NCI-H82 (cell line): Measurements from ENCODE around the gene TNN.

Experiments used
- DNase-seq: peaks from one replicate; lab custom pipeline; 2025; lab: John Stamatoyannopoulos, UW

Gene TNN

GRCh38 chr1:175146529-175147213 is 79.0 kb downstream of the TNN start:
- DNase-seq = peak; percentile 92

DNA sequence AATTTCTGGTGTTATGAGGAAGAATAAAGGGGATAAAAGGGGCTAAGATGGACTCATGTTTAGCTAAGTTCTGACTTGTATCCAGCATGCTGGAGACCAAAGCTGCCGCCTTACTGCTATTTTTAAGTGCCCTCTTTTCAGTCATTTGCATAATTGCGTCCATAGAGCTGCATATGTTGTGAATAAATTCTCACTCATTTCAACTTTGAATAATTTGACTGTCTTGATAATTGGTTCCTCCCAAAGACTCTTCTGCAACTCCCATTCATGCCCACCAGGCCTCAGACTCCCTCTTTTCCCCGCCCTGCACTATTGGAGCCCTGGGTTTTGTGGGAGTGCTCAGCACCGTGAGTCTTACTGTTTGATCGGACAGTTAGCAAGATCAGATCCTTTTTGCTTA is 79.9 kb downstream of the TNN start:
- no peak for DNase-seq

GRCh38 chr1:175148068-175148467 is 80.4 kb downstream of the TNN start:
- DNase-seq = no peak

- DNase-seq = no peak
Measured at GRCh38 chr1:175150596-175151319, 83.1 kb downstream of the TNN start.

DNA sequence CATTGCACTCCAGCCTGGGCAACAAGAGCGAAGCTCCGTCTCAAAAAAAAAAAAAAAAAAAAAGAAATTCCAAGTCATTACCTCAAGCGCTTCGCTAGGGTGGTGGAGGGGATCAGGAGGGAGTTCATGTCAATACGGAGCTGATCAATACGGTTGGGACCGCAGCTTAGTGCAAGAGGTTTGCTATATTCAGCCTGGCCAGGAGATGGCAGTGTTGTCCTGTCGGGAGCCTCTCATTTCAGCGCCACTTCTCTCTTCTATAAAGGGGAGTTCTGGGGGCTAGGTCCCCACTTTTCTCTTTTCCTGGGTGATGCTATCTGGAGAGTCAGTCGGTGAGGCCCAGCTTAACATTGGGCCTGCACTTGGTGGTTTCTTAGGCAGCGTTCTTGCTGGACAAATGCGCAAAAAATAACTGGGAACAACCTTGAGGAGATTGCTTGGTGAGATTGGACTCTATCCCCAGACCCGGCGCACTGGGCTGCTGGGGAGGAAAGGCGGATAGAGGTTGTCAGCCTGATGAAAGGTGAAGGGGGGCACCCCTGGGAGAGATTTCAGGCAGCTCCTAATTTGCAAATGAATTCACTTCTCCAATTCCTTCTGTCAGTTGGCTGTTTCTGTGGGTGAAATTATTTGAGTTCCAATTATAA is 84.5 kb downstream of the TNN start:
- peak; percentile 88 for DNase-seq

DNA sequence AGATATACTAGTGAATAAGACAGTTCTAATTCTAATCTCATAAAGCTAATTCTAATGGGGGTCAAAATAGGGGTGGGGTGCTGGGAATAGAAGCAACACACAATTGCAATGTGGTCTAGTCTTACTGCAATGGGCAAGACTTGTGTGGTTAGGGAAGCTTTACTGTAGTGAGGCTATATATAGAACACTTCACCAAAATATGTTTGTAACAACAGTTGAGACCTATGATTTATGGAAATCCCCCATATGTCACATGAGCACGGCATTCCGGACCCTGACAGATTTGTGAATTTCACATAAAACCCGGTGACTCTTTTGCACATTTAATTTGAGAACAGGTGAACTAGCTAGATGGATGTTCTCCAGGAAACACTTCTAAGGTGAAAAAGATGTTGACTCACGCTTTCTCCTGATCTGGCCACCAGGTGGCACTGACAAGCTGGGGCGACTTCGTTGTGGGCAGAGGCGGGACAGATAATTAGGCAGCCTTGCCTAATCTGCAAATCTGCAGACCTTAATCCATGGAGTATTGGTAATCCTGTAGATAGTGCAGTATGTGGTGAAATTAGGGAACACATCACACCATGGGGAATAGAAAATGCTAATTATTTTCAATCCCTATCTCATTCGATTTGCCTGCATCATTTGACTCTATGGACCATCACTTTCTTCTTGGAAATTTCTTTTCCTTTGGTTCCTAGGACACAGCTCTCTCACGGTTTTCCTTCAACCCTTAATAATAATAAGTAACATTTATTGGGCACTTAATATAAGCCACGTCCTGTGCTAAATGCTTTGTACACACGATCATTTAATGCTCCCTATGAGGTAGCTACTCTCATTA is 87.2 kb downstream of the TNN start:
- peak; percentile 92 for DNase-seq

DNA sequence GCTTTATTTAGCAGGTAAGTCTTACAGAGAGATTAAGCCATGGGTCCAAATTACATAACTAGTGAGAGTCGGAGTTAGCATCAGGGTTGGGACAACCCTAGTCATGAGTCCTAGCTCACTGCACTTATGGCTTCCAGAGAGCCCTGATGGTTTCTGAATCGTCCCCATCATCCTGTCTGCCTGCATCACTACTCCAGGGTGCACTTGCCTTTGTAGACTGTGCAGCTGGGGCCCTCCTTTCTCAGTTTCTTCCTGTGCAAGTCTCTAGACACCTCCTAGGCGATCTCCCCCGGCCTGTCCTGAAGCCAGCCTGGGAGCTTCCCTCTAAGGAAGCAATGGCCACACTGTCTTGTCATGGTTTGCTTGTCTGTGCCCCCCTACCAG is 87.8 kb downstream of the TNN start:
- no peak for DNase-seq

GRCh38 chr1:175155936-175156335 is 88.3 kb downstream of the TNN start:
- DNase-seq = no peak

DNA sequence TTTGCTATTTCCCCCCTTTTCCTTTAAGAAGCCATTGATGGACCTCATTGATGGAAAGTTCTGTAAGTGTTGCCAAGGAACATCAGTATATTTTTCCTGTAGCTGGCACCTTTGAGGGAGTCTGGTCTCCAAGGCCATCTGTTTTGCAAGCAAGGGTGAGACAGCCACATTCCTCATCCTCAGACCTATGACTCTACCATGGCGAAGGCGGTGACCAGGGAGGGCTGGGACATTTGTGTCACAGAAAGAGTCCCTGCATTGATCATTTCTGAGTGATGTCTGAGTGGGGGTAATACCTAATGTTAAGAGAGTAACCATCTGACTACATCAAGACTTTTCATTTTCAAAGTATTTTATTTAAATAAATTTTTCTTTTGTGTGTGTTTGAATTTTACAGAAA is 89.6 kb downstream of the TNN start:
- DNase-seq = no peak

DNA sequence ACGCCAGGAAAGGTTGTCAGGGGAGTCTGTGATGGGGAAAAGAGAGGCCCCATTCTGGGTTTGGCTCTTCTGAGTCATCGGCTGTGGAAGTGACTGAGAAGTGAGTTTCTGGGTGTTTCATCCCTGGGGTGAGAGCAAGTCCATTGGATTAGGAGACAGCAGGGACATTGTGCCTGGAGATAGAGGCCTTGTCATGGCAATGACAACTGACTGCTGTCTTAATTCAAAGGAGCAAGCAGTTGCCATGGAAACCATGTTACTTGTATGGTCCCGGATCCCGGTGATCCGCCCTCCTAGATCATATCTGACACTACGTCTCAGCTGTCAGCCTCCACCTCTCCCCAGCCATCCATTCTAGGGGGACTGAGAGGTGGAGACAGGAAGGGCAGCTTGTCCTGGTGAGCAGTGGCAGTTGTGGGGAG is 90.5 kb downstream of the TNN start:
- DNase-seq = peak; percentile 69

DNA sequence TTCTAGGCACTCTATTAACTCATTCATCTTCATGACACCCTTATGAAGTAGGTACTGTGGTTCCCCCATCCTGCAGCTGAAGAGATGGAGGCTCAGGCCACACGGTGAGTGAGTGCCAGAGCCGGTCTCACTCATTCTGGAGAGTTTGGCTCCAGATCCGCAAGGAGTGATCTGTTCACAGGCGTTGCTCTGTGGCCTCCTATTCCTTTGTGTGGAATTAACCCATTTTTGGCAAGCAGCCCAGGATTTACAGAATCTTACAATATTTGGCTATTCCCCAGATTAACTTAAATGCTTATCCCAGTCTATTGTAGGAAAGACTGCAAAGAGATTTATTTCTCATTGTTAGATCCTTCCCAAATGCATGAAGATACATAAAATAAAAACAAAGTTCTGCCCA is 95.3 kb downstream of the TNN start:
- DNase-seq = no peak

DNA sequence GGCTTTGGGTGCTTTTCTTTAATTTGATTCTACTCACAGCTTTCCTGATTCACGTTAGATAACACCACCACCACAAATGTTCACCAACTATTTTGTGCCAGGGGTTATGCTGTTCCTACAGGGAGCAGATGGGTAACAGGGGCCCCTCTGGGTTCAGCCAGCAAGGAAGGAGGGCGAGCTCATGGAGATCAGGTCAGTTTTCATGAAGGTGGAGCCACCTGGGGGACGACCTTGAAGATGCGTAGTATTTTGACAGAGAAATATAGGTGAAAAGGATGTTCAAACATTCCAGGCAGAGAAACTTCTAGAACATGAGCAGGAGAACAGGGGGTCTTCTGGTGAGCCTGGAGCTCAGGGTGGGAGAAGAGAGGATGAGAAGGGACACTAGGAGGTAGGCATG is 96.1 kb downstream of the TNN start:
- DNase-seq = no peak

DNA sequence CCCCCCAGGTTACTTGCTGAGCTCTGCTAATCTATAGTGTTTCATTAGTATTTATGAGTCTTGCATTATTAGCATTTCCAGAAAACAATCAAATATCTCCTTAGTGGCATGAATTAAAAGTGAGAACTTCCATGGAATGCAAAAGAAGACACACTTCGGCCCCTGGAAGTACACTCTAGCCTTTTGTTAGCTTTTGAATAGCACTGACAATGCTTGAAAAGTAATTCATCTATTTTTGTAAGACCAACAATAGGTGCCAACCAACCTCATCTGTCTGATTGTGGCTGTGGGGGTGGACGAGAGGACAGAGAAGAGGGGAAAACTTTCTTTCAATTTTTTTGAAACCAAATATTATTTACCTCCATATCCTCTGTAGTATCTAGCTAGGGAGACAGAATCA is 97.1 kb downstream of the TNN start:
- DNase-seq = no peak

- no peak for DNase-seq
Measured at GRCh38 chr1:175166746-175167145, 99.1 kb downstream of the TNN start.

- no peak for DNase-seq
Measured at GRCh38 chr1:175167861-175168260, 100.2 kb downstream of the TNN start.

DNA sequence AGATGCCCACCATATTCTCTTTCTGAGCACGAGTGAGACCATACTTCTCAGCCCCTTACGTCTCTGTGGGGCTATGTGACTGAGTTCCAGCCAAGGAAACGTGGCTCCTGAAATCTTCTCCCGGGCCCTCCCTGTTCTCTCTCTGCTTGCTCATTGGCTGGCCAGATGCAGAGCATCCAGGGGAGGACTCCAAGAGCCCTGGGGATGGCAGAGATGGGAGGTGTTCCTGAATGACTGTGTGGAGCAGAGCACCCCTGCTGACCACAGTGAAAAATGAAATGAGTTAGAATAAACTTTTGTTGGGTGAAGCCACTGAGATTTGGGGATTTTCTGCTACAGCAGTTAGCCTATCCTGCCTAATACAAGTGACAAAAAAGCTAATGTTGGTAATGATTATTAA is 101.1 kb downstream of the TNN start:
- DNase-seq = no peak

- DNase-seq = no peak
Measured at GRCh38 chr1:175169286-175170018, 101.8 kb downstream of the TNN start.

DNA sequence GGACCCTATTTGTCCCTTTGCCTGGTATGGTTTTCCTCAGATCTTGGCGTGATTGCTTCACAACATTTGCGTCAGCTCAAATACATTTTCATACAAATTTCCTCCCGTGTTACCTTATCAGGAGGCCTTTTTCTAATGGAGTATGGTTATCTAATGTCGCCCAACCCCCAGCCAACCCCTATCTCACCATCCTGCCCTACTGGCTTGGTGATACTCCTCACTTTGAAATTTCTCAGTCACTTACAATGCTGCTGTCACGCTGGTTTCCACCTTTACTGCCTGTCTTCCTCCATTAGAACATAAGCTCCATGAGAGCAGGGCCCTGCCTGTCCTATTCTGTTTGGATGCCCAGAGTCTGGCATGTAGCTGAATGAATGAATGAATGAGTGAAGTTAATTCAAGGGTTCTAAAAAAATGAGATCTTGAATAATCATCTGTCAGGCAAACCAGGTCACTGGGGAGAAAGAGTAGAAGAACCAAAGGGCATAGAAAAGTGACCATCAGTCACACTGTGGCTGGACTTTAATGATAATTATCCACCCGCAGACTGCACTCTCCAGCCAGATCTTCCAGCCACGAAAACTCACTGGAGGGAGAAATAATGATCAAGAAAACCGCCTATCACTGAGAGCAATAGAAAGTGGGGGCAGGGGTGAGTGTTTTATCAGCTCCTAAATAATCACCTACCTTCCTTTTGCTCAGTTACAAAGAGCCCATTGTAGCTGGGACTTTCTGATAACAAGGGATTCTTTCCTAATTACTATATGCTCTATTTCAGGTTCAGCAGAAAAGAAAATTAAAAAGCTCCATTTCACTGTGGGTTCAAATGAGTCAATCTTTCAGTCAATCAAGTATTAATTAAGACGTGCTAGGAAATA is 103.6 kb downstream of the TNN start:
- no peak for DNase-seq

DNA sequence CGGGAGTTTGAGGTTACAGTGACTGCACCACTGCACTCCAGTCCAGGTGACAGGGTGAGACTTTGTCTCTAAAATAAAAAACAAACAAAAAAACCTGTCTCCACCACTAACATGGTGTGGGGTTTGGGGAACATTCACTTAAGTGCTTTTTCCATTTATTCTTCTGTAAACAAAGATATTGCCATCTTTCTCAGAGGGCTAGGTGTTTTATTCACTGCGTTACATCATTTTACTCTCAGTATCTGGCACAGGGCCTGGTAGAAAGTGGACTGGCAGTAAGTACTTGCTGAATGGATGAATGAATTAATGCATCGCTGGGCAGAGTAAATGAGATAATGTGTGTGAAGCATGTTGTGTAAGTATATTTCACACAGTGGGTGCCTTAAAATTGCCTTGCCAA is 104.9 kb downstream of the TNN start:
- no peak for DNase-seq

GRCh38 chr1:175173531-175173930 is 105.9 kb downstream of the TNN start:
- DNase-seq = no peak
